Astrocyte (in vitro differentiated cells and primary cell): ENCODE measurements around the gene TOMM7. TPM values are rescaled to one million over a fixed set of nuclear protein-coding genes. Genes with fewer than 3 reads are reported as not detected.
"Not testable (repeated sequence)": the region's sequence is repeated elsewhere in the genome, so short reads cannot be mapped to it uniquely, and the experiment has no call there.

ENCODE experiments used
- DNase-seq: peaks from one replicate; pipeline ENCODE4 v3.0.0-alpha.2; 2010; ENCODE audit warnings: low read depth
- FAIRE-seq: peaks from 2 replicates; lab custom pipeline; 2011; peaks lifted over from hg19 to GRCh38; lab: Jason Lieb, UNC
- H2AFZ ChIP-seq: 2 replicates; pipeline ENCODE4 v1.6.0; 2012; ENCODE audit warnings: low read depth, low read length, inconsistent platforms
- H3K27ac ChIP-seq: 2 replicates; pipeline ENCODE4 v1.5.1; 2011; ENCODE audit warnings: low read depth, low read length, inconsistent platforms
- H3K27me3 ChIP-seq: 2 replicates; pipeline ENCODE4 v1.6.0; 2011; ENCODE audit warnings: low read length, inconsistent platforms; ENCODE audit not compliant: insufficient read depth
- H3K36me3 ChIP-seq: 2 replicates; pipeline ENCODE4 v1.5.1; 2011; ENCODE audit warnings: low read length, inconsistent platforms; ENCODE audit not compliant: insufficient read depth
- H3K4me1 ChIP-seq: 2 replicates; pipeline ENCODE4 v1.5.1; 2011; ENCODE audit warnings: low read length, inconsistent platforms; ENCODE audit not compliant: insufficient read depth
- H3K4me2 ChIP-seq: 2 replicates; pipeline ENCODE4 v1.6.0; 2012; ENCODE audit warnings: low read length, inconsistent platforms
- H3K4me3 ChIP-seq: 2 replicates; pipeline ENCODE4 v1.5.1; 2011; ENCODE audit warnings: low read depth, mild to moderate bottlenecking, low read length, inconsistent platforms; ENCODE audit not compliant: insufficient read depth
- H3K79me2 ChIP-seq: 2 replicates; pipeline ENCODE4 v1.6.0; 2012; ENCODE audit warnings: mild to moderate bottlenecking, low read length, inconsistent platforms; ENCODE audit not compliant: insufficient read depth
- H3K9ac ChIP-seq: 2 replicates; pipeline ENCODE4 v1.6.0; 2012; ENCODE audit warnings: mild to moderate bottlenecking, low read length, inconsistent platforms
- H3K9me3 ChIP-seq: 2 replicates; pipeline ENCODE4 v1.5.1; 2012; ENCODE audit warnings: low read depth, mild to moderate bottlenecking, low read length, inconsistent platforms; ENCODE audit not compliant: insufficient read depth
- H4K20me1 ChIP-seq: 2 replicates; pipeline ENCODE4 v1.6.0; 2012; ENCODE audit warnings: low read length, inconsistent platforms; ENCODE audit not compliant: insufficient read depth
- H3K27ac Mint-ChIP-seq: one replicate; pipeline ENCODE4 v1.8.0; 2021; ENCODE audit warnings: mild to moderate bottlenecking, mixed read lengths; ENCODE audit not compliant: unreplicated experiment
- H3K27me3 Mint-ChIP-seq: one replicate; pipeline ENCODE4 v1.8.0; 2021; ENCODE audit warnings: low read depth, mixed read lengths; ENCODE audit not compliant: unreplicated experiment
- H3K36me3 Mint-ChIP-seq: one replicate; pipeline ENCODE4 v1.8.0; 2021; ENCODE audit warnings: low read depth, mixed read lengths; ENCODE audit not compliant: unreplicated experiment
- H3K4me1 Mint-ChIP-seq: one replicate; pipeline ENCODE4 v1.8.0; 2021; ENCODE audit warnings: low read depth, mixed read lengths; ENCODE audit not compliant: unreplicated experiment
- H3K4me3 Mint-ChIP-seq: one replicate; pipeline ENCODE4 v1.8.0; 2021; ENCODE audit warnings: mild to moderate bottlenecking, moderate library complexity, mixed read lengths; ENCODE audit not compliant: unreplicated experiment
- H3K9me3 Mint-ChIP-seq: one replicate; pipeline ENCODE4 v1.8.0; 2021; ENCODE audit warnings: mild to moderate bottlenecking, mixed read lengths; ENCODE audit not compliant: unreplicated experiment
- EZH2 ChIP-seq: IDR thresholded peaks from 2 replicates; pipeline ENCODE4 v1.6.1; 2012; ENCODE audit warnings: mild to moderate bottlenecking, low read length, inconsistent platforms; ENCODE audit not compliant: insufficient read depth
- total RNA-seq: library from RNA; stranded (reverse); gene quantifications from 2 replicates; pipeline ENCODE4 v1.2.1, GENCODE V29; 2021
- TF ChIP-seq, protein P1 (sequence below): IDR thresholded peaks from 2 replicates; pipeline ENCODE4 v1.5.1; 2011; ENCODE audit warnings: low read depth, mild to moderate bottlenecking, inconsistent platforms, low read length, moderate library complexity; ENCODE audit not compliant: insufficient read depth

Gene TOMM7
- total RNA-seq, 1 donor from 2014 or later = 217 TPM

DNA sequence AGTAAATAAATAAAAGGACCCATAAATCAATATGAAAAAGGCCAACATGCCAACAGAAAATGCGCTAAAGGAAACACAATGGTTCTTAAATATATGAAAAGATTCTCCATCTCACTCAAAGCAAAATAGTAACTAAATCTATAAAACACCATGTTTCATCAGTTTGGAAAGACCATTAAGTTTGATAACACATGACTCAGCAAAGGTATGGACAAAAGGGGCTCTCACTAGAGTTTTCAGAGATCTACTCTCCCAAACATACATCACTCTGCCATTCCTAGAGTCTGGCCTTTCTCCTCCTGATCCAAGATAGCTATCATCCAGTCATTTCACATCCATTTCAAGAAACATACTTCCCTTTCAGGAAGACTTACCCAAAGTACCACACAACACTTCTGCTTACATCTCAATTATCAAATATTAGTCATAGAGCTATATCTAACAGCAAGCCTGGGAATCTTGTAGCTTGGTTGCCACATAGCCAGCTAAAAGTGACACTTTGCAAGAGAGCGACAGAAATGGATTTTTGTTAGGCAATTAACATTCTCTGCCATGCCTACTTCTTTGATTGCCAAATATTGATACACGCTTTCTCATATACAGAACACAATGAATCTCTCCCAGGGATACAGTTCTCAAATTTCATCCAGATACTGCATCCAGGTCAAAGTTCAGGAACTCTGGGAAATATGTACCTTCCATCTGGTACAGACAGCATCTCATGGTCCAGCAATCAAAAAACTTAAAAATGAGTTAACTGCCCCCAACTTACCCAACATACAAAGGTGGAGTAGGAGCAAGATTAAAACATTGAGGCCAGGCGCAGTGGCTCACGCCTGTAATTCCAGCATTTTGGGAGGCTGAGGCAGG is 28.8 kb downstream of the TOMM7 start:
- peak; percentile 14 for DNase-seq
- Histone ChIP-seq H3K27me3 (no peaks in the 10 kb centered on the region), H3K36me3 (no peaks in the 10 kb centered on the region), H2AFZ (peak overlapping the region; percentile 38), H3K4me1 (peaks cover 6% of the 10 kb centered on the region), H3K4me2 (no peak overlapping the region), H3K9me3 (no peaks in the 10 kb centered on the region), H3K27ac (no peak overlapping the region), H3K4me3 (no peak overlapping the region), H3K79me2 (no peaks in the 10 kb centered on the region), H4K20me1 (no peaks in the 10 kb centered on the region), H3K9ac (no peak overlapping the region)
- H3K4me3 Mint-ChIP-seq = no peak overlapping the region
- no peak overlapping the region for H3K27ac Mint-ChIP-seq
- no peak for FAIRE-seq
- H3K9me3 Mint-ChIP-seq = peaks cover 5% of the 10 kb centered on the region
- no peaks in the 10 kb centered on the region for H3K27me3 Mint-ChIP-seq
- no peaks in the 10 kb centered on the region for H3K36me3 Mint-ChIP-seq
- H3K4me1 Mint-ChIP-seq = peaks cover 12% of the 10 kb centered on the region
- TF ChIP-seq, protein P1, sequence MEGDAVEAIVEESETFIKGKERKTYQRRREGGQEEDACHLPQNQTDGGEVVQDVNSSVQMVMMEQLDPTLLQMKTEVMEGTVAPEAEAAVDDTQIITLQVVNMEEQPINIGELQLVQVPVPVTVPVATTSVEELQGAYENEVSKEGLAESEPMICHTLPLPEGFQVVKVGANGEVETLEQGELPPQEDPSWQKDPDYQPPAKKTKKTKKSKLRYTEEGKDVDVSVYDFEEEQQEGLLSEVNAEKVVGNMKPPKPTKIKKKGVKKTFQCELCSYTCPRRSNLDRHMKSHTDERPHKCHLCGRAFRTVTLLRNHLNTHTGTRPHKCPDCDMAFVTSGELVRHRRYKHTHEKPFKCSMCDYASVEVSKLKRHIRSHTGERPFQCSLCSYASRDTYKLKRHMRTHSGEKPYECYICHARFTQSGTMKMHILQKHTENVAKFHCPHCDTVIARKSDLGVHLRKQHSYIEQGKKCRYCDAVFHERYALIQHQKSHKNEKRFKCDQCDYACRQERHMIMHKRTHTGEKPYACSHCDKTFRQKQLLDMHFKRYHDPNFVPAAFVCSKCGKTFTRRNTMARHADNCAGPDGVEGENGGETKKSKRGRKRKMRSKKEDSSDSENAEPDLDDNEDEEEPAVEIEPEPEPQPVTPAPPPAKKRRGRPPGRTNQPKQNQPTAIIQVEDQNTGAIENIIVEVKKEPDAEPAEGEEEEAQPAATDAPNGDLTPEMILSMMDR = no peak
- TF ChIP-seq EZH2 = no peak

DNA sequence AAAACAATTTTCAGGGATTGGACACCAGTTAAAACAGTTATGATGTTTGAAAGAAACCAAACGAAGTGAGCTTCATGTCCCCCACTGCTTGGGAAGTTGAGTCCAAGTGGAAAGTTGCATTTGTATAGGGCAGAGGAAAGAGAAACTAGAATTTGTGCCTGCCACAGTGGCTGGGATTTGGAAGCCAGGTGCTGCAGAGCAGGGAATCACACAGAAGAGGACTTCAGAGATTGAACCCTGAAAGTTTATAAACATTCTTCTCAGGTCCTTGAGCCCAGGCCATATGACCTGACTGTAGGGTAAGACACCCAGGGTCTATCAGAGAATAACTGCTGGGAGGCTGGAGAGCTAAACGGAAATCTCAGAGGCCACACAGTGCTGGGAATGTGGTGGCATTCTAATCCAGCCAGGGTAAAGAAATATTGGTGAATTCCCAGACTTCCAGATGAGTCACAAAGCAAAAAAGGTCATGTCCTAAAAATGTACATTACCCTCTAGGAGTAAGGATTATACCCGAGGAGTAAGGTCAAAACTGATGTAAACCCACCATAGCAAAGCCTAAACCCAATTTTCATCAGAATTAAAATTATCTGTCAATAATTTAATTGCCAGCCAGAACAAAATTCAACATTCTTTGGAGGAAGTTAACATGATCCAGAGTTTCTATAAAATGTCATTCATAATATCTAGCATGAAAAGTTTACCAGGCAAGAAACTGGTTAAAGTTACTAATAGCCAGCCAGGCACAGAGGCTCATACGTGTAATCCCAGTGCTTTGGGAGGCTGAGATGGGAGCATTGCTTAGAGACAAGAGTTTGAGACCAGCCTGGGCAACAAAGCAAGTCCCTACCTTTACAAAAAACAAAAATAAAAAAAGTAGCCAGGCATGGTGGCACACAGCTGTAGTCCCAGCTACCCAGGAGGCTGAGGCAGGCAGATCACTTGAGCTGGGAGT is 31.2 kb downstream of the TOMM7 start:
- no peaks in the 10 kb centered on the region for H3K36me3 Mint-ChIP-seq
- TF ChIP-seq, protein P1 = no peak
- no peak for TF ChIP-seq EZH2
- H3K4me3 ChIP-seq = no peak overlapping the region
- H3K4me2 ChIP-seq = peak overlapping the region; percentile 24
- H3K27ac Mint-ChIP-seq = peak overlapping the region; percentile 87
- DNase-seq = peak; percentile 52
- H3K4me1 Mint-ChIP-seq = peaks cover 12% of the 10 kb centered on the region
- H2AFZ ChIP-seq = peak overlapping the region; percentile 41
- H3K36me3 ChIP-seq = no peaks in the 10 kb centered on the region
- H3K4me3 Mint-ChIP-seq = no peak overlapping the region
- peak overlapping the region; percentile 22 for H3K27ac ChIP-seq
- H3K79me2 ChIP-seq = no peaks in the 10 kb centered on the region
- peaks cover 5% of the 10 kb centered on the region for H3K9me3 Mint-ChIP-seq
- H3K4me1 ChIP-seq = peaks cover 6% of the 10 kb centered on the region
- no peaks in the 10 kb centered on the region for H3K9me3 ChIP-seq
- H4K20me1 ChIP-seq = no peaks in the 10 kb centered on the region
- H3K27me3 ChIP-seq = no peaks in the 10 kb centered on the region
- H3K27me3 Mint-ChIP-seq = no peaks in the 10 kb centered on the region
- FAIRE-seq = no peak
- H3K9ac ChIP-seq = peak overlapping the region; percentile 2

DNA sequence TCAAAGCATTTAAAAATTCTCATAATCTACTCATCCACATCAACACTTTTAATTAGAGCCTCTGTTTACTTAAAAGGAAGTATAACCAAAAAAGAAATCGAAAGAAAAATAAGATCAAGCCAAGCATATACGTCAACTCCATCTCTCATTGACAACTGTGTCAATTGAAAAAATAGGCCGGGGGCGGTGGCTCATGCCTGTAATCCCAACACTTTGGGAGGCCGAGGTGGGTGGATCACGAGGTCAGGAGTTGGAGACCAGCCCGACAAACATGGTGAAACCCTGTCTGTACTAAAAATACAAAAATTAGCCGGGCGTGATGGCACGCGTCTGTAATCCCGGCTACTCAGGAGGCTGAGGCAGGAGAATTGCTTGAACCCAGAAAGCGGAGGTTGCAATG is 32.0 kb downstream of the TOMM7 start:
- not testable (repeated sequence) for H3K27ac ChIP-seq, H3K27me3 Mint-ChIP-seq, H3K36me3 Mint-ChIP-seq, H2AFZ ChIP-seq, H3K9me3 ChIP-seq, H3K36me3 ChIP-seq, DNase-seq, H3K9me3 Mint-ChIP-seq, H4K20me1 ChIP-seq, H3K9ac ChIP-seq, H3K79me2 ChIP-seq, H3K27me3 ChIP-seq, H3K4me1 ChIP-seq, H3K4me2 ChIP-seq, H3K4me3 ChIP-seq, FAIRE-seq
- Mint-ChIP-seq H3K4me3 (peak overlapping the region; percentile 27), H3K4me1 (peaks cover 12% of the 10 kb centered on the region), H3K27ac (peak overlapping the region; percentile 80)
